OCI-LY7 (cell line): ENCODE measurements around the gene TMPRSS2. TPM values are rescaled to one million over a fixed set of nuclear protein-coding genes. Genes with fewer than 3 reads are reported as not detected.
A peak's percentile ranks its signal among the peaks of the same experiment; 100 is the strongest.

ENCODE experiments used
- BruUV-seq: library from RNA; stranded (reverse); fragments of 400-500 nt; replicated peaks from 2 replicates; lab custom pipeline; 2021; lab: Mats Ljungman, UMichigan
- CTCF ChIA-PET: fragments of 300-600 bp; sonication (Branson Sonifier 250); formaldehyde crosslinking; loops from one replicate; lab custom pipeline; 2022; ENCODE audit warnings: antibody characterized with exemption; ENCODE audit not compliant: unreplicated experiment; lab: Charles Lee
- POLR2A ChIA-PET: fragments of 300-600 bp; sonication (Branson Sonifier 250); formaldehyde crosslinking; loops from one replicate; lab custom pipeline; 2022; ENCODE audit warnings: antibody characterized with exemption; lab: Charles Lee
- DNase-seq: peaks from one replicate; pipeline ENCODE4 v3.0.0-alpha.2; 2015; ENCODE audit warnings: low spot score
- H2AFZ ChIP-seq: fragments of 200-600 bp; sonication (generic), shearing (Covaris generic); 2 replicates; pipeline ENCODE4 v1.6.1; 2014; ENCODE audit warnings: mild to moderate bottlenecking, antibody characterized with exemption, low read length, moderate library complexity
- H3K27ac ChIP-seq: fragments of 200-600 bp; sonication (generic); 2 replicates; pipeline ENCODE4 v1.5.1; 2014; ENCODE audit warnings: mixed run types, low read depth, mild to moderate bottlenecking, moderate library complexity, low read length, inconsistent platforms; ENCODE audit not compliant: poor library complexity, severe bottlenecking
- H3K36me3 ChIP-seq: fragments of 200-600 bp; sonication (generic); 2 replicates; pipeline ENCODE4 v1.6.1; 2014; ENCODE audit warnings: mild to moderate bottlenecking, antibody characterized with exemption, low read length, moderate library complexity, mixed read lengths; ENCODE audit not compliant: insufficient read depth
- H3K4me1 ChIP-seq: fragments of 200-600 bp; sonication (generic); 2 replicates; pipeline ENCODE4 v1.5.1; 2014; ENCODE audit warnings: mild to moderate bottlenecking, low read length; ENCODE audit not compliant: insufficient read depth, poor library complexity, severe bottlenecking
- H3K4me2 ChIP-seq: fragments of 200-600 bp; sonication (generic); 2 replicates; pipeline ENCODE4 v1.6.1; 2014; ENCODE audit warnings: mild to moderate bottlenecking, low read length
- H3K4me3 ChIP-seq: fragments of 200-600 bp; sonication (generic); 2 replicates; pipeline ENCODE4 v1.5.1; 2014; ENCODE audit warnings: mild to moderate bottlenecking, low read depth, low read length; ENCODE audit not compliant: poor library complexity, severe bottlenecking
- H3K79me2 ChIP-seq: fragments of 200-600 bp; sonication (generic); 2 replicates; pipeline ENCODE4 v1.6.1; 2016; ENCODE audit warnings: low read depth, mild to moderate bottlenecking, low read length, moderate library complexity, mixed read lengths; ENCODE audit not compliant: insufficient read depth
- H3K9me2 ChIP-seq: fragments of 200-600 bp; sonication (generic); 2 replicates; pipeline ENCODE4 v1.6.1; 2016; ENCODE audit warnings: mild to moderate bottlenecking, low read length, mixed read lengths; ENCODE audit not compliant: insufficient read depth
- H3K9me3 ChIP-seq: fragments of 200-600 bp; sonication (generic); 2 replicates; pipeline ENCODE4 v1.6.1; 2014; ENCODE audit warnings: mild to moderate bottlenecking, mixed run types, low read length, mixed read lengths
- H4K20me1 ChIP-seq: fragments of 200-600 bp; sonication (generic); 2 replicates; pipeline ENCODE4 v1.6.1; 2014; ENCODE audit warnings: mild to moderate bottlenecking, antibody characterized with exemption, low read length, moderate library complexity, mixed read lengths; ENCODE audit not compliant: insufficient read depth
- CTCF ChIP-seq: fragments of 200-600 bp; sonication (generic); conservative IDR thresholded peaks from 2 replicates; pipeline ENCODE4 v1.5.1; 2014; ENCODE audit warnings: mild to moderate bottlenecking, antibody characterized with exemption, low read length, moderate library complexity, mixed read lengths
- EZH2phosphoT487 ChIP-seq: fragments of 200-600 bp; sonication (generic); IDR thresholded peaks from 2 replicates; pipeline ENCODE4 v1.6.1; 2018; ENCODE audit warnings: low read depth, borderline replicate concordance, mild to moderate bottlenecking, mixed run types, antibody characterized with exemption, low read length, moderate library complexity, mixed read lengths
- intact Hi-C: fragments of 100-400 bp; cut with micrococcal nuclease; formaldehyde crosslinking; loops from one replicate; pipeline ENCODE4 v1.10.0; 2022; ENCODE audit not compliant: unreplicated experiment
- total RNA-seq, 2 experiments: library from RNA; depleted of rRNA in 1 of 2; stranded (reverse); fragments of >200 nt in 1 of 2; shearing (Covaris generic) in 1 of 2; gene quantifications; 2 replicates each; pipeline ENCODE4 v1.2.3, GENCODE V29; 2014 to 2022

TMPRSS2 gene
- total RNA-seq, 2 experiments from 2014 or later, result 0.09 TPM; not detected in 1

DNA sequence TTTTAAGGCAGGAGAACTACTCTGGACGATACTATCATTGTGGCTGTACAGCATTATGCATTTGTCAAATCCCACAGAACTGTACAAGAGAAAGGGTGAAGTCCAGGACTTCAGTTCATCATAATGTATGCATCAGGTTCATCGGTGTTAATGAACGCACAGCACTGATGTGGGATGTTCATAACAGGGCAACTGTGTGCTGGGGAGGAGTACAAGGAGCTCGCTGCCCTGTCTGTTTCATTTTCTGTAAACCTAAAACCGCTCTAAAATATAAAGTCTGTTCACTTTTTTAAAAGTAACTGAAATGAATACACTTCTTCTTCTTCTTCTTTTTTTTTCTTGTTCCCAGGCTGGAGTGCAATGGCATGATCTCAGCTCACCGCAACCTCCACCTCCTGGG lies 25.0 kb downstream of the TMPRSS2 start:
- H3K79me2 ChIP-seq, result no peaks in the 10 kb centered on the region
- no peaks in the 10 kb centered on the region for H3K36me3 ChIP-seq
- TF ChIP-seq CTCF (no peak), EZH2phosphoT487 (no peak)
- intact Hi-C loops, result no loop called here
- no peak overlapping the region for H3K4me2 ChIP-seq
- no peaks in the 10 kb centered on the region for H4K20me1 ChIP-seq
- no peaks in the 10 kb centered on the region for H3K9me3 ChIP-seq
- no TSS peak for BruUV-seq
- H3K4me3 ChIP-seq, result no peak overlapping the region
- DNase-seq, result no peak
- ChIA-PET CTCF (no interaction called here), POLR2A (interaction anchor here (0.6 to 0.9 kb wide), 2 partner anchors 250 to 1892 kb away, joined by 3 to 4 read pairs; no protein-coding TSS in a partner anchor)
- no peak overlapping the region for H3K27ac ChIP-seq
- no peak overlapping the region for H2AFZ ChIP-seq
- H3K4me1 ChIP-seq, result peaks cover 5% of the 10 kb centered on the region
- no peaks in the 10 kb centered on the region for H3K9me2 ChIP-seq

- Histone ChIP-seq H3K36me3 (no peaks in the 10 kb centered on the region), H3K9me3 (no peaks in the 10 kb centered on the region), H3K27ac (no peak overlapping the region), H3K4me1 (peaks cover 10% of the 10 kb centered on the region), H2AFZ (peak overlapping the region; percentile 51; the same call in 1 of the 2 replicates), H3K79me2 (no peaks in the 10 kb centered on the region), H3K4me2 (no peak overlapping the region), H3K4me3 (no peak overlapping the region), H4K20me1 (no peaks in the 10 kb centered on the region), H3K9me2 (no peaks in the 10 kb centered on the region)
- intact Hi-C loops, result no loop called here
- CTCF ChIA-PET, result no interaction called here
- BruUV-seq, result no TSS peak
- POLR2A ChIA-PET, result interaction anchor here (0.9 kb wide), 1 partner anchor 249 kb away, joined by 4 read pairs; no protein-coding TSS in a partner anchor
- no peak for TF ChIP-seq CTCF
- no peak for TF ChIP-seq EZH2phosphoT487
- no peak for DNase-seq
These were observed 25.7 kb downstream of the TMPRSS2 start for GRCh38 chr21:41482301-41482700.

DNA sequence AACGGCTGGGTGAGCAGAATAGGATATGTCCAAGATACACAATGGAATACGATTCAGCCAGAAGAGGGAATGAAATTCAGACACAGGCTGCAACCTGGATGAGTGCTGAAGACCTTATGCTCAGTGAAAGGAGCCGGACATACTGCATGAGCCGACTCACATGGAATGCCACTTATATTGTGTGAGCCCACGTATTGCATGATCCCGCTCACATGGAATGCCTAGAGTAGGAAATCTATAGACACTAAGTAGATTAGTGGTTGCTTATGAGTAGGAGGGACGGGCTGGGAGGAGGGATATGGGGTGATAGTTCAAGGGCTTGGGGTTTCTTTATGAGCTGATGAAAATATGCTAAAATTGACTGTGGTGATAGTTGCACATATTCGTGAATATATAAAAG lies 26.8 kb downstream of the TMPRSS2 start:
- H3K9me2 ChIP-seq, result no peaks in the 10 kb centered on the region
- CTCF ChIA-PET, result no interaction called here
- H3K4me3 ChIP-seq, result no peak overlapping the region
- no peak for TF ChIP-seq CTCF
- TF ChIP-seq EZH2phosphoT487, result no peak
- DNase-seq, result no peak
- H3K4me2 ChIP-seq, result no peak overlapping the region
- BruUV-seq, result no TSS peak
- no peaks in the 10 kb centered on the region for H3K9me3 ChIP-seq
- POLR2A ChIA-PET, result interaction anchor here (0.5 to 0.6 kb wide), 2 partner anchors 26 to 73 kb away, joined by 3 to 5 read pairs; no protein-coding TSS in a partner anchor
- no peaks in the 10 kb centered on the region for H3K36me3 ChIP-seq
- intact Hi-C loops, result no loop called here
- H3K27ac ChIP-seq, result no peak overlapping the region
- H3K4me1 ChIP-seq, result peaks cover 11% of the 10 kb centered on the region
- H2AFZ ChIP-seq, result no peak overlapping the region
- no peaks in the 10 kb centered on the region for H3K79me2 ChIP-seq
- no peaks in the 10 kb centered on the region for H4K20me1 ChIP-seq
